Measurements from ENCODE around the gene CRTC2.

DNA sequence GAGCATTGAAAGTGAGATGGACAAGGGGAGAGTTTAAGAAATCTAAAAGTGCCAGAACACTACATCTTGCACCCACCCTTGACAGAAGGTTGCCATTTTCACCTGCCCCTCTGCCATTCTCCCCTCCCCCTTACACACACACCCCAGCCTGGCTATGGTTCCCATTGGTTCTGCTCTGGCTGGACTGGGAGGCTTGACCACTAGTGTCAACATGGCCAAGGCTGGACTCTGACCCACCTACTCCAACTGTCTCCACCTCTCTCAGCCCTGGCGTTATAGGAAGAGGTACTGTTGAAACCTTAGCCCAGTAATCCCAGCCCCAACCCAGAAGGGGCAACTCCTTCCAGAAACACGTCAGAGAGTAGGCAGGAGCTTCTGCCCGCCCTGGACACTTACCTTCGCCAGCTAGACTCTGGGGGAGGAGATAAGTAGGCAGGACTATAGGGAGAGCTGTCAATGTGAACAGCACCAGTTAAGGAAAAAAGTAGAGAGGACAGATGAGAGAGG, 4.5 kb downstream of the CRTC2 start:
- TF ChIP-seq, protein P1, sequence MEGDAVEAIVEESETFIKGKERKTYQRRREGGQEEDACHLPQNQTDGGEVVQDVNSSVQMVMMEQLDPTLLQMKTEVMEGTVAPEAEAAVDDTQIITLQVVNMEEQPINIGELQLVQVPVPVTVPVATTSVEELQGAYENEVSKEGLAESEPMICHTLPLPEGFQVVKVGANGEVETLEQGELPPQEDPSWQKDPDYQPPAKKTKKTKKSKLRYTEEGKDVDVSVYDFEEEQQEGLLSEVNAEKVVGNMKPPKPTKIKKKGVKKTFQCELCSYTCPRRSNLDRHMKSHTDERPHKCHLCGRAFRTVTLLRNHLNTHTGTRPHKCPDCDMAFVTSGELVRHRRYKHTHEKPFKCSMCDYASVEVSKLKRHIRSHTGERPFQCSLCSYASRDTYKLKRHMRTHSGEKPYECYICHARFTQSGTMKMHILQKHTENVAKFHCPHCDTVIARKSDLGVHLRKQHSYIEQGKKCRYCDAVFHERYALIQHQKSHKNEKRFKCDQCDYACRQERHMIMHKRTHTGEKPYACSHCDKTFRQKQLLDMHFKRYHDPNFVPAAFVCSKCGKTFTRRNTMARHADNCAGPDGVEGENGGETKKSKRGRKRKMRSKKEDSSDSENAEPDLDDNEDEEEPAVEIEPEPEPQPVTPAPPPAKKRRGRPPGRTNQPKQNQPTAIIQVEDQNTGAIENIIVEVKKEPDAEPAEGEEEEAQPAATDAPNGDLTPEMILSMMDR (IDR thresholded peaks at IDR 0.05) = no peak
- no peak for TF ChIP-seq POLR2A (IDR thresholded peaks at IDR 0.05)
